ENCODE measurements around the gene SPAG6. TPM values are rescaled to one million over a fixed set of nuclear protein-coding genes. Genes with fewer than 3 reads are reported as not detected.

Gene SPAG6
- total and polyA plus RNA-seq, 2 of the 8 experiments (the other 6 are each of a cell fraction or from before 2014, with no cell fraction given) = 0.14 TPM; not detected in 1

GRCh38 chr10:22318772-22319171 is 26.5 kb upstream of the SPAG6 start (continued):
- no peak for TF ChIP-seq GABPA (IDR thresholded peaks at IDR 0.05; ENCODE audit: borderline replicate concordance, insufficient read depth, low read length)
- no peak for TF ChIP-seq KDM4A (IDR thresholded peaks at IDR 0.05; ENCODE audit: low read depth, low read length, severe bottlenecking)
- no peak for TF ChIP-seq MAX (IDR thresholded peaks at IDR 0.05)
- no peak for TF ChIP-seq RNF2 (IDR thresholded peaks at IDR 0.05; ENCODE audit: borderline replicate concordance, low read depth, low read length, missing control alignments, poor library complexity, severe bottlenecking)
- TF ChIP-seq JUN (IDR thresholded peaks at IDR 0.05; ENCODE audit: low read depth, low read length) = no peak

Data from H1 (cell line).